ENCODE measurements around the gene TMSB10. TPM values are rescaled to one million over a fixed set of nuclear protein-coding genes. Genes with fewer than 3 reads are reported as not detected.

TMSB10 gene
- total and polyA plus RNA-seq, 2 of the 13 experiments (the other 11 are each of a cell fraction or from before 2014, with no cell fraction given): 665 to 708 TPM

DNA sequence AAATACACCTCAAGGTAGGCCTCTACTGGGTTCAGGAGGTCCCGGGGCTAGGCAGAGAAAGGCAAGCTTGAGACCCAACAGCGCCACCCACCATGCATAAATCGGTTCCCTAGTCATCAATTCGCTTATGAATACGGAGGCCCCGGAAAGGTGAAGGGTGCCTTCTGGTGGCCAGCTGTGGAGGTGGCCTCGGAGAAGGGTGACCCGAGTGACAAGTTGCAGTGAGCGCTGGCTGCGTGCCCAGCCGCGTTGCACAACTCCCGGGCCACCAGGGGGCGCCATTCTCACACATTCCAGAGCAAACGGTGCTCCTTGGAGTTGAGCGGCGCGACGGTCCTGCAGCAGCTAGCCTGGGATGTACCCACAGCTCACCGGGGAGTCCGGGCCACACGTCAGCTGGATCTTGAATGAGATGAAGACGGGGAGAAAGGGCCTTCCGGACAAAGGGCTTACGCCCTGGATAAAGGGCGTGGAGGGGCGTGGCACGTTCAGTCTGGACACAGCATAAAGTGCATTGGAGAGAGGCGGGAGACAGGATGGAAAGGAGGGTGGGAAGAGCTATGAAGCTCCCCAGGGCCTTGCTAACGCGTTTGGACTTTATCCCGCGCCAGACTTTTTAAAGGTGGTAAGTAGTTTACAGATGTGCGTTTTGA is 20.4 kb downstream of the TMSB10 start (continued):
- TF ChIP-seq ZHX1 (CRISPR knock-in tag; IDR thresholded peaks at IDR 0.05; ENCODE audit: low read depth) (peak; percentile 93), ZNF577 (CRISPR knock-in tag; IDR thresholded peaks at IDR 0.05; ENCODE audit: borderline replicate concordance, low read depth) (peak; percentile 80; the same call in 1 of the 2 replicates), ZNF282 (IDR thresholded peaks at IDR 0.05; ENCODE audit: partially characterized antibody) (no peak), TCF7 (IDR thresholded peaks at IDR 0.05; ENCODE audit: low read depth) (peak; percentile 18; the same call in 1 of the 2 replicates), CAMTA2 (CRISPR knock-in tag; IDR thresholded peaks at IDR 0.05; ENCODE audit: borderline replicate concordance) (no peak), ZNF780A (CRISPR knock-in tag; IDR thresholded peaks at IDR 0.05) (no peak; the same call in 1 of the 2 replicates), ZNF576 (CRISPR knock-in tag; IDR thresholded peaks at IDR 0.05) (0 out of 2 replicates have a peak, but pooled peaks have one; percentile 79), CHD2 (IDR thresholded peaks at IDR 0.05; ENCODE audit: low read depth, low read length) (peak; percentile 60; the same call in 1 of the 2 replicates), GABPA (IDR thresholded peaks at IDR 0.05; ENCODE audit: low read depth, low read length) (no peak), GABPA (CRISPR knock-in tag; IDR thresholded peaks at IDR 0.05; ENCODE audit: low read depth) (peak; percentile 61), NFYC (CRISPR knock-in tag; IDR thresholded peaks at IDR 0.05) (peak; percentile 59), SRF (IDR thresholded peaks at IDR 0.05; ENCODE audit: low read depth, low read length) (no peak), SMAD3 (CRISPR knock-in tag; IDR thresholded peaks at IDR 0.05) (peak; percentile 83; the same call in 1 of the 2 replicates), ZNF614 (CRISPR knock-in tag; IDR thresholded peaks at IDR 0.05; ENCODE audit: borderline replicate concordance) (peak; percentile 99), ATF1 (CRISPR knock-in tag; IDR thresholded peaks at IDR 0.05) (no peak), NCOA2 (CRISPR knock-in tag; IDR thresholded peaks at IDR 0.05) (peak; percentile 82), HHEX (CRISPR knock-in tag; IDR thresholded peaks at IDR 0.05) (peak; percentile 56; the same call in 1 of the 2 replicates), ZNF737 (CRISPR knock-in tag; IDR thresholded peaks at IDR 0.05; ENCODE audit: borderline replicate concordance) (no peak), WIZ (CRISPR knock-in tag; IDR thresholded peaks at IDR 0.05) (peak; percentile 93; the same call in 1 of the 2 replicates), ZMAT3 (CRISPR knock-in tag; conservative IDR thresholded peaks at IDR 0.05) (peak; percentile 89; the same call in 1 of the 2 replicates)
- TF ChIP-seq, protein P1, sequence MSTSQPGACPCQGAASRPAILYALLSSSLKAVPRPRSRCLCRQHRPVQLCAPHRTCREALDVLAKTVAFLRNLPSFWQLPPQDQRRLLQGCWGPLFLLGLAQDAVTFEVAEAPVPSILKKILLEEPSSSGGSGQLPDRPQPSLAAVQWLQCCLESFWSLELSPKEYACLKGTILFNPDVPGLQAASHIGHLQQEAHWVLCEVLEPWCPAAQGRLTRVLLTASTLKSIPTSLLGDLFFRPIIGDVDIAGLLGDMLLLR (CRISPR knock-in tag; IDR thresholded peaks at IDR 0.05): 0 out of 2 replicates have a peak, but pooled peaks have one; percentile 57
- TF ChIP-seq, protein P2, sequence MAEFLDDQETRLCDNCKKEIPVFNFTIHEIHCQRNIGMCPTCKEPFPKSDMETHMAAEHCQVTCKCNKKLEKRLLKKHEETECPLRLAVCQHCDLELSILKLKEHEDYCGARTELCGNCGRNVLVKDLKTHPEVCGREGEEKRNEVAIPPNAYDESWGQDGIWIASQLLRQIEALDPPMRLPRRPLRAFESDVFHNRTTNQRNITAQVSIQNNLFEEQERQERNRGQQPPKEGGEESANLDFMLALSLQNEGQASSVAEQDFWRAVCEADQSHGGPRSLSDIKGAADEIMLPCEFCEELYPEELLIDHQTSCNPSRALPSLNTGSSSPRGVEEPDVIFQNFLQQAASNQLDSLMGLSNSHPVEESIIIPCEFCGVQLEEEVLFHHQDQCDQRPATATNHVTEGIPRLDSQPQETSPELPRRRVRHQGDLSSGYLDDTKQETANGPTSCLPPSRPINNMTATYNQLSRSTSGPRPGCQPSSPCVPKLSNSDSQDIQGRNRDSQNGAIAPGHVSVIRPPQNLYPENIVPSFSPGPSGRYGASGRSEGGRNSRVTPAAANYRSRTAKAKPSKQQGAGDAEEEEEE (CRISPR knock-in tag; IDR thresholded peaks at IDR 0.05; ENCODE audit: borderline replicate concordance): peak; percentile 98
- TF ChIP-seq, protein P3, sequence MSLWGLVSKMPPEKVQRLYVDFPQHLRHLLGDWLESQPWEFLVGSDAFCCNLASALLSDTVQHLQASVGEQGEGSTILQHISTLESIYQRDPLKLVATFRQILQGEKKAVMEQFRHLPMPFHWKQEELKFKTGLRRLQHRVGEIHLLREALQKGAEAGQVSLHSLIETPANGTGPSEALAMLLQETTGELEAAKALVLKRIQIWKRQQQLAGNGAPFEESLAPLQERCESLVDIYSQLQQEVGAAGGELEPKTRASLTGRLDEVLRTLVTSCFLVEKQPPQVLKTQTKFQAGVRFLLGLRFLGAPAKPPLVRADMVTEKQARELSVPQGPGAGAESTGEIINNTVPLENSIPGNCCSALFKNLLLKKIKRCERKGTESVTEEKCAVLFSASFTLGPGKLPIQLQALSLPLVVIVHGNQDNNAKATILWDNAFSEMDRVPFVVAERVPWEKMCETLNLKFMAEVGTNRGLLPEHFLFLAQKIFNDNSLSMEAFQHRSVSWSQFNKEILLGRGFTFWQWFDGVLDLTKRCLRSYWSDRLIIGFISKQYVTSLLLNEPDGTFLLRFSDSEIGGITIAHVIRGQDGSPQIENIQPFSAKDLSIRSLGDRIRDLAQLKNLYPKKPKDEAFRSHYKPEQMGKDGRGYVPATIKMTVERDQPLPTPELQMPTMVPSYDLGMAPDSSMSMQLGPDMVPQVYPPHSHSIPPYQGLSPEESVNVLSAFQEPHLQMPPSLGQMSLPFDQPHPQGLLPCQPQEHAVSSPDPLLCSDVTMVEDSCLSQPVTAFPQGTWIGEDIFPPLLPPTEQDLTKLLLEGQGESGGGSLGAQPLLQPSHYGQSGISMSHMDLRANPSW (CRISPR knock-in tag; IDR thresholded peaks at IDR 0.05; ENCODE audit: borderline replicate concordance): peak; percentile 75; the same call in 1 of the 2 replicates

Measured in HepG2 (cell line).